Amniotic epithelial cell (primary cell): ENCODE results near the gene PDCL2.
"Not testable (repeated sequence)": the region's sequence is repeated elsewhere in the genome, so short reads cannot be mapped to it uniquely, and the experiment has no call there.

Experiments
- DNase-seq: peaks from one replicate; pipeline ENCODE4 v3.0.0-alpha.2; 2010; ENCODE audit warnings: low read depth

Gene PDCL2, protein sequence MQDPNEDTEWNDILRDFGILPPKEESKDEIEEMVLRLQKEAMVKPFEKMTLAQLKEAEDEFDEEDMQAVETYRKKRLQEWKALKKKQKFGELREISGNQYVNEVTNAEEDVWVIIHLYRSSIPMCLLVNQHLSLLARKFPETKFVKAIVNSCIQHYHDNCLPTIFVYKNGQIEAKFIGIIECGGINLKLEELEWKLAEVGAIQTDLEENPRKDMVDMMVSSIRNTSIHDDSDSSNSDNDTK

DNA sequence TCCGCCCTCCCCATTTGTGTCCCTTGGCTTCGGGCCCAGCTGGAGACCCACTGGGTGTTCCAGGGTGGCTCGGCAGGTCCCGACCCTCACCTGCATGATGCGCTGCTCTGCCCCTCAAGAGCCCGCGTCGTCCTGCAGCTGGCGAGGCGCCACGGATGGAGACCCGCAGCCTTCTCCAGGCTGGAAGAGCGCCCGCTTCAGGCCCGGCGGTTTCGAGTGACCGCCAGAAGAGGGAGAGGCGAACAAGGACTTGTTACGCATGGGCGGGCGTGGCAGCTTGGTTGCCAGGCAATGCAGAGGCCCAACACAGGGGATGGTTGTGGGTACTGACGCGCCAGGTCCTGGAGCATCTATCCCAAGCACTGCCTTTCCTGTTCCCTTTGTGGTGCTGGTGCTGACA lies at the start of gene PDCL2:
PDCL2 (minus strand) TSS at position 232 of the 400 bp plus-strand sequence; CDS start at position 96, 136 bp downstream.
- DNase-seq: no peak

DNA sequence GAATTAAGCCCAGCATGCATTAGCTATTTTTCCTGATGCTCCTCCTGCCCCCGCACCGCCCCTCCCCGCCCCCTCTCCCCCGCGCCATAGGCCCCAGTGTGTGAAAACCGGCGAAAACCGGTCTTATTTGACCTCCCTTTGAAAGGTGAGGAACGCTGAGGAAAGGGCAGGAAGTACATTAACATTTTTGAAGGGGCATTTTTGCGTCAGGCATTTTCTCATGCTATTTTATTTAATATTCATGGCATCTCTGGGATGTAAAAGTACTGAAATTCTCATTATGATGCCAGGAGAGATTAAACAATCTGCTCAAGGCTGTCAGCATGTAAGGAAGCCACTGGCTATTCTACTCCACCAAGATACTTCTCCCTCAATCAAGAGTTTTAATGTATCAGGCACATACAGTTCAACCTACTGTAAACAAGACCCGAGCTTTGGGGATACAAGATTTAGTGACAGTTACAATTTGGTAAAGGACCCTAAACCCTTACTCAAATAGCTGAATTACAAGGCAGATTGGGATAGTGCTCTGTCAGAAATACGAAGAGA lies 45.3 kb upstream of the PDCL2 start:
- no peak for DNase-seq

DNA sequence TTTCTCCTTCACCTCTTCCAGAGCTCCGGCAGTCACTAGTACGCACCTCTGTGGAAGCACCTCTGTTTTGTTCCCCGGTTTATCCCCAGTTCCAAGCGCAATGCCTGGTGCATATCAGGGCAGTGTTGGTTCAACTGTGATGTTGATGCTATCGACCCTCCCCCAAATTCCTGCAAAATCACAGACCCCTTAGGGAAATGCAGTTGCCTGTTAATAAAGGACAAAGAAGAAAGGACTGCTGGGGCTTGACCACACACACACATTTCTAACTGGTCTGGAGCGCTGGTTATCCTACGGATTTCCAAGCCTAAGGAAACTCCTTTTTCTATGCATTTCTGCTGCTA lies 44.6 kb upstream of the PDCL2 start:
- DNase-seq: no peak

DNA sequence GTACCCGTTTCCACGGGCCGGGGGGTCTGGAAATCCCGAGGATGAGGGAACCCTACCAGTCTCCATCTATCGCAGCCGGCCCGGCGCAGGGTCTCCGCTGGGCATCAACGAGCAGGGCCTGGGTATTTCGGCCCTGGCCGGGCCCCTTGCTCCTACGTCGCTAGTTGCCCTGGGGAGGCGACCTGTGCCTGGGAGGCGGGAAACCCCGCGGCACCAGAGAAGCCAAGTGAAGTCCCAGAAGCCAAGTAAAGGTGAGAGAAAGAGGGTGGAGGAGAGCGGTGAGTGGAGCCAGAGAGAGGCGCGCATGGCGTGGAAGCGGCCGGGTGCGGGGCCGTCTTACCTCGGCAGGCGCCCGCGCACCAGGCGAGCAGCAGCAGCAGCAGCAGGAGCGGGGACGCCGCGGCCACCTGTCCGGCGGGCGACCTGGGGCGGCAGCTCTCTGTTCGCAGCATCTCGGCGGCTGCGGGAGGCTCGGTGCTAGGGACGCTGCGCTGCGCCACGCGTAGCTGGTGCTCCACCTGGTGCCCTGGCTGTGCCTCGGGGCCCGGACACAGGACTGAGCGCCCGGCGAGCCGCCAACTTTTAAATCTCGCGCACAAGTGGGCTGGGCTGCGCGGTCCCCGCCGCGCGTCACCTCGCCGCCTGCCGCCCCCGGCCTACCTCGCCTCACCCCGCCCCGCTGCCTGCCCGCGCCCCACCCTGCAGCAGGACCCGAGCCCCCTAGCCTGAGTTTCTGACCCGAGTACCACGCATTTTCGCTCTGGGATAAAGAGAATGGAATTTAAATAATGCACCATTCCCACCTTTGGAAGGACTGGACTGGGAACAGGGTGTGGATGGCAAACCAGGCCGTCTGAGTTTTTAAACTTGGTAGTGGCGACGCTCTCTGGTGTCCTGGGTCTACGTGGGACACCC lies 44.0 kb upstream of the PDCL2 start, which contains the start of gene NMU:
NMU (minus strand) TSS at position 558 of the 915 bp plus-strand sequence; CDS start at position 452, 106 bp downstream.
- DNase-seq: no peak

DNA sequence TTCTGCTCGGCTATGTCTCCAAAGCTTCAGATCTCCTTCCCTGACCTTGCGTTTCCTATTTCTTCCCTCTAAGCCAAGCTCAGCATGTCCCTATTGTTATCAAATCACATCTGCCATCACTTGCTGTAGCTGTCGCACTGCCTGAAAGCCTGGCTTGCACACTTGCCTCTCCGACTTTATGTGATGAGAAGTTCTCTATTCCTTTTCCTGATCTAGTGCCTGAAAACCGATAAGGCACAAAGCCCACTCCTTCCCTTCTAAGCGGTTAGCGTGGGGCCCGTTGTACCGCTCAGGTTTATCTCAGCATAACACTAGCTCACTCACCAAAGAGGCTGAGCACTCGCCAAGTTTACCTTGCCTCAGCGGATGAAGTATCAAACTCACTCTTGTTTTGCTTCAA lies 43.2 kb upstream of the PDCL2 start:
- DNase-seq: no peak

DNA sequence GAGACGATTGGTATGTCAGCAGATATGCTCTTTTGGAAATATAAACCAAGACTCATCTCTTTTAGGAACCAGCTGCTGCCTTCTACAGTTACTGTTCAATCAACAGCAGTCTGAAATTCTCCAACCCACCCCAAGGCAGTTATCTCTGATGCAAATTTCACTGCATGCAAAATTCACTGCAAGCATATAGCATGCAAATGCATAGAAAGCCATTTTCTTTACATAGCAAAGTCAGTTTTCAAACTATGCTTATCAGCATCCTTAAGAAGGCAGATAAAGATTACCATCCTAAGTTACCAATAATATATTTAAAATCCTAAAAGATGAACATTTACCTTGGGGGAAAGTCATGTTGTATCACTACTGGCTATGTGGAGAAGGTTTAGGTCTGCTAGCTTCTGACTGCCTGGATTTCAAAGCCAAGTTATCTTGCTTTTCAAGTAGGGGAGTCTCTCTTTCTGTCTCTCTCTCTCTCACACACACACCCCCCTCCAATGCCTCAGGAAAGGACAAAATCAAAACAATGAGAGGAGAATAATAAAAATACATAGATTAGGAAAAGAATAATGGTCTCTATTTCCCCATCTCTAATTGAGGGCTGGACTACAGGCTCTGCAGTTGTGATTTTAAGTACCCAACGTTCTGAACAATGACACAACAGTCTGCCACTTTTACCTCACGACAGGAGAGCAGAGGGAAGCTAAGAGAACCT lies 42.5 kb upstream of the PDCL2 start:
- no peak for DNase-seq

DNA sequence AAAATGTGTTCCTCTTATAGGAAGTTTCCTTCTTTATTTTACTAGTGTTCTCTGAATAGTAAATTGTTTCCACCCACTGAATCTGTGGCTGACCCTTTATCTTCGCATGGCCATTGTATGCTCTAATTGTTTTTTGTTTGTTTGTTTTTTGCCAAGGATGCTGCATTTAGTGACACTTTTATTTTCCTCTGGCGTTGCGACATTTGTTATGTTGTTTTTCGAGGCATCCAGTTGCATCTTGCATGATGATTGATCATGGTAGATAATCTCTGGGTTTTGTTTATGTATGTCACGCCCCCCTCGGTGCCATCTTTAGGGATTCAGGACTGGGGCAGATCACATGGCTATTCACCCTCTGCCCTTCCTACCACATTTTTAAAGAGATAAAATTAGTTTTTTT lies 41.9 kb upstream of the PDCL2 start:
- no peak for DNase-seq

DNA sequence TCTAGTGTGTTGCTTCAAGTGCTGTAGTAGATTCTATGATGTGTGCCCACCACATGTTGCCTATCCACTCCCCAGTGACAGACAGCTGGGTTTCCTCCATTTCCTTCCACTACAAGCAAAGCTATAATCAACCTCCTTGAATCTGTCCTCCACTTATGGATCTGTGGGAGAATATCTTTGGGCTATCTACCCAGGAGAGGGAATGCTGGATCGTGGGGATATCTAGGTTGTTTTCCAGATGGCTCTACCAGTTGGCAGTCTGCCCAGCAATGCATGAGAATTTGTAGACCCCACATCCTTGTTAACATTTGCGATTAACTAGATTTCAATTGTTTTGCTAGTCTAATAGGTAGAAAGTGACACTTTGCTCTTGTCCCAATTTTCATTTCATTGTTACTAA lies 33.8 kb upstream of the PDCL2 start:
- DNase-seq: no peak

DNA sequence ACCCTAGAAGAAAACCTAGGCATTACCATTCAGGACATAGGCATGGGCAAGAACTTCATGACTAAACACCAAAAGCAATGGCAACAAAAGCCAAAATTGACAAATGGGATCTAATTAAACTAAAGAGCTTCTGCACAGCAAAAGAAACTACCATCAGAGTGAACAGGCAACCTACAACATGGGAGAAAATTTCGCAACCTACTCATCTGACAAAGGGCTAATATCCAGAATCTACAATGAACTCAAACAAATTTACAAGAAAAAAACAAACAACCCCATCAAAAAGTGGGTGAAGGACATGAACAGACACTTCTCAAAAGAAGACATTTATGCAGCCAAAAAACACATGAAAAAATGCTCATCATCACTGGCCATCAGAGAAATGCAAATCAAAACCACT lies 32.0 kb upstream of the PDCL2 start:
- DNase-seq: not testable (repeated sequence)

DNA sequence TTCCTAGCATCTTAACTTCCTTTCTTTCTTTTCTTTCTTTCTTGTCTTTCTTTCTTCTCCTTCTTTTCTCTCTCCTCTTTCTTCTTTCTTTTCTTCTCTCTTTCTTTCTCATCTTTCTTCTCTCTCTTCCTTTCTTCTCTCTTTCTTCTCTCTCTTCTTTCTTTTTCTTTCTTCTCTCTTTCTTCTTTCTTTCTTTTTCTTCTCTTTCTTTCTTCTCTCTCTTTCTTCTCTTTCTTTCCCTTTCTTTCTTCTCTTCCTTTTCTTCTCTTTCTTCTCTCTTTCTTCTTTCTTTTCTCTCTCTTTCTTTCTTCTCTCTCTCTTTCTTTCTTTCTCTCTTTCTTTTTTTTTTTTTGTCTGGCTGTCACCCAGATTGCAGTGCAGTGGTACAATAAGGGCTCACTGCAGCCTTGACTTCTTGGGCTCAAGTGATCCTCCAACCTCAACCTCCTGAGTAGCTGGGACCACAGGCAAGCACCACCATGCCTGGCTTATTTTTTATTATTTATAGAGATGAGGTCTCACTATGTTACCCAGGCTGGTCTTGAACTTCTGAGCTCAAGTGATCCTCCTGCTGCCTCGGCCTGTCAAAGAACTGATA lies 26.6 kb upstream of the PDCL2 start:
- no peak for DNase-seq

DNA sequence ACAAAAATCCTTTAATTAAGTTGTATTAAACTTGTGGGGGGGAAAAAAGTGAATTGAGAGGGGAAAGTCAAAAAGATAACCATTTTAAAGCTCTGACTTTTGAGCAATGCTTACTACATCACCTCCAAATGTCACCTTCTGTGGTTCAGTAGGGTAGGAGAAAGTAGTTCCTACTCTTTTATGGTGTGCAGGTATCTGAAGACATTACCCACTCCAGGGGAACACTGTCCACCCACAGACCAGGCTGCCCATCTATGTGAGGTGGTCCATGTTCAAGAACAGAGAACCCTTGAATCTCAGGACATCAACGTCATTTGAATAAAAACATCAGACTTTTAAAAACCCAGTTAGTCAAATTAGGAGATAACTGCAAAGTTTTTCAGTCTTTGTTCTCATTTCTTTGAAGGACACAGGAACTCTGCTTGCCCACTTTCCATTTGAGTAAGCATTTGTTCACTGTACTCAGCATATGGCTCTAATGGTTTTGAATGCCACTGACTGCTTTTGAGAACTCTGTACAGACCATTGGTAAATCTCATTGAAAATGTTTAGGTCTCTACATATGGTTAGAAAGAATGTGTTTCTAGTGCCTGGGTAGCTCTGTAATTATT lies 25.6 kb upstream of the PDCL2 start:
- DNase-seq: no peak

DNA sequence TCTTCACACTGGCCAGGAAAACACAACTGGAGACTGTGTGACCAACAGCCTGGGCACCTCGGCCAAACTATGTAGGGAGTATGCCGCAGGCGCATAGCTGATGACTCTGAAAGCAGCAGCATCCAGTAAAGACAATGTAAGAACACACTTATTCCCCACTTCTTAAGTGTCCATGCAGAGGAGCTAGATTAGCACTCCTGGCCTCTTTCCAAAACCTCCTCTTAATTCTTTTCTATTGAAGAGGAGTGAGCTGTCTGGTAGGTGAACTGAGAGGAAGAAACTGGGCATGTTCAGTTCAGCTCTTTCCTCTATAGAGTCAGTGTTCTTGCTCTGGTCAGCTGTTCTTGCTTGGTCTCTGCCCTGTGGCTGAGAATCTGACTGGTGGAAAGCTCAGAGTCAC lies 23.0 kb upstream of the PDCL2 start:
- no peak for DNase-seq

DNA sequence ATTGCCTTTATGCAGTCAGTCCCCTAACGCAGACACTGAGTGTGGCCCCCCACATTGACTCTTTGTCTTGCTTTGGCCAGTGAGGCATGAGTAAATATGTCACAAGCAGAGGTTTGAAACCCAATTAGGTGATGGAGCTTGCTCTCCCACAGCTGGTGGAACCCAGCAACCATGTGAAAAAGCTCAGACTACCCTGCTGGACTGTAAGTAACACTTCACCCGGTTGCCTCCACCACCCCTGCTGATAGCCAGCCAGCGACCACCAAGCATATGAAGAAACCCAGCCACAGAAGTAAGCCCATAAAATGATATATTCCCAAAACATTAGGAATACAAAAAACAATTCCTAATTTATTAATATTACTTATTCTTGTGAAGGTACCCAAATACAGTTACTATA lies 21.6 kb upstream of the PDCL2 start:
- DNase-seq: no peak

DNA sequence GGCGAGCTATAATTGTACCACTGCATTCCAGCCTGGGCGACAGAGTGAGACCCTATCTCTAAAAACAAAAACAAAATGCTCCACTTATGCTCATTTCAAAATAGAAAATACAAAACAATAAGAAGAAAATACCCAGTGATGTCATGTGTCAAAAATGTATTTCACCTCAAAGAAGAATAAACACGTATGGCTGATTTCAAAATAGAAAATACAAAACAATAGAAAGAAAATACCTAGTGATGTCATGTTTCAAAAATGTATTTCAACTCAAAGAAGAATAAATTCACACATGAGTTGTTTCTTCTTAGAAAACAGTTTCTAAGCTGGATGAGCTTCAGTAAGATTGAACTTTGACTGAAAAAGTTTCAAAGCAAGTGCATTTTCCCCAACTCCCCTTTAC lies 20.3 kb upstream of the PDCL2 start:
- peak; percentile 7 for DNase-seq

DNA sequence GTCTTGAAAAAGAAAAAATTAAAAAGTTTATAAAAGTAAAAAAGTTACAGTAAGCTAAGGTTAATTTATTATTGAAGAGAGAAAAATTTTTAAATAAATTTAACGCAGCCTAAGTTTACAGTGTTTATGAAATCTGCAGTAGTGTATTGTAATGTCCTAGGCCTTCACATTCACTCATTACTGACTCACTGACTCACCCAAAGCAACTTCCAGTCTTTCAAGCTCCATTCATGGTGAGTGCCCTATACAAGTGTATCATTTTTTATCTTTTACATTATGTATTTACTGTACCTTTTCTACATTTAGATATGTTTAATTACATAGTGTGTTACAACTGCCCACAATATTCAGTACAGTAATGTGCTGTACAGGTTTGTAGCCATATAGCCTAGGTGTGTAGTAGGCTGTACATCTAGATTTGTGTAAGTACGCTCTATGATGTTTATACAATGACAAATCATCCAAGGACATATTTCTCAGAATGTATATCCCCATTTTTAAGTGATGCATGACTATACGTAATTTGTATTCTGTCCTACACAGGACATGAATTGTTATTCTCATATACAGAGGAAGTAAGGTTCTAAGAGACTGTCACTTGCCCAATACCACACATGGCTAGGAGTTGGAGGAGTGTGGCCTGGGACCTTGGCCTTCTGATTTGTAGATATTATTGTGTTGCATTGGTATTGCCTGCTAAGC lies 19.5 kb upstream of the PDCL2 start:
- DNase-seq: peak; percentile 15

DNA sequence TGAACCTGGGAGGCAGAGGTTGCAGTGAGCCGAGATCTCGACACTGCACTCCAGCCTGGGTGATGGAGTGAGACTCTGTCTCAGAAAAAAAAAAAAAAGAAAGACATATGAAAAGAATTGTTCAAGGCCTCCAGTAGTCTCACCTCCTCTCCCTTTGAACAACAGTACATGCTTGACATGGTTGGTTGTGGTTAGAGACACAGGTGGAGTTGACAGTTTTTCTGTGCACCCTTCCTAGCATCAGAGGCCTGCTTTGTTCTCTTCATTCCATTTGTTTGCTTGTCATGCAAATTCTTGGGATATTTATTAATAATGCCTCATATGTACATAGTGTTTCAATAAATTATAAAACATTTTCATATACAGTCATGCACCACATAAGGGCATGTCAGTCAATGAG lies 18.3 kb upstream of the PDCL2 start:
- DNase-seq: no peak

DNA sequence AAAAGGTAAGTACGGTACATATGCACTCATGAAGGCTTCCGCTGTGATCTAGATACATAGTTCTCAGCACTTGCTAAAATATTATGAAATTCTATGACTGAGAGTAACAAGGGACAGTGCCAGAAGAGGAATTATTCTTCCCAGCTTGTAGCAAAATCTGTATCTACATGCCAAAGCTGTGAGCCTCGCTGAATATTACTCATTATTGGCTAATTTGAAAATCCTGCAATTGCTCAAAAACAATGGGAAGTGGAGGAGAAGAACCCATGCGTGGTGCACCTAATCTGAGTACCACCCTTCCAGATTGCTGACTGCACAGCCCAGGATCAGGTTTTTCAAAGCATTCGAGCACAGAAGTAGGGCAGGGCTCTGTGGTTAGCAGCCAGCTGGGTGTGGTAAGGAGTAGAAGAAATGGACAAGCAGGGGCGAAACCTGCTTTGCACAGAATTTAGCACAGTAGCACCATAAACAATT lies 17.4 kb upstream of the PDCL2 start:
- peak; percentile 75 for DNase-seq

DNA sequence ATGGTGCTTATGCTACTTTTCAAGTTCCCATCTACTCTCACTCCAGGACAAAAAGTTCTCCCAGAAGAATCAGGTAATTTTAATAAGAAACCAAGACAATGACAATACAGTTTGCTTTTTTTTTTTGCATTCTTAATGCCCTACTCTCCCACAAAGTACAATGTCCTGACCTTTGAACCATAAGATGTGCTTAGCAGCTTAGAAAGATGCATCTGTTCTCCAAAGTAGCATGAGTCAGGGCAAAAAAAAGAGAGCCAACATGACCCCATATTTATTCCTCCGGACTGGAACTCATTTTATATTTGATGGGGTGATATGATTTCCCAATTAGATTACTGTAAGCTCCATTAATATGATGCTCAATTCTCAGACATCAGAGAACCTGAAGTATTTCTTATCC lies 16.5 kb upstream of the PDCL2 start:
- DNase-seq: peak; percentile 17

DNA sequence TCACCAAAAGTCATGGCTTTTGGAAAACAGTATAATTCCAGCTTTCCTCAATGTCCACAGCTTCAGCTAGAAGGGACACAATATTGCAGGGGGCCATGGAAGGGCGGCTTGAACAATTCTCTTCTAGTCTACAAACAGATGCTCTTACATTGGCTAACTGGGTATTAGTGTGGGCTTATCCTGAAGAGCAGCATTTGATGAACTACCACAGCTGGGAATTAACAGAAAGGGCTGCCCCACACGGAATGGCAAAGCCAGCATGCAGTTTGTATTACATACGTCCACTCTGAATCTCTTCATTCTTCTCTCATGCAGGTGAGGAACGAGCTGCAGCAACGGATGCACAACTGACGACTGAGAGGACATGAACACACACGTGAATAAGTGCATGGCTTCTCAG lies 13.0 kb upstream of the PDCL2 start:
- DNase-seq: no peak

DNA sequence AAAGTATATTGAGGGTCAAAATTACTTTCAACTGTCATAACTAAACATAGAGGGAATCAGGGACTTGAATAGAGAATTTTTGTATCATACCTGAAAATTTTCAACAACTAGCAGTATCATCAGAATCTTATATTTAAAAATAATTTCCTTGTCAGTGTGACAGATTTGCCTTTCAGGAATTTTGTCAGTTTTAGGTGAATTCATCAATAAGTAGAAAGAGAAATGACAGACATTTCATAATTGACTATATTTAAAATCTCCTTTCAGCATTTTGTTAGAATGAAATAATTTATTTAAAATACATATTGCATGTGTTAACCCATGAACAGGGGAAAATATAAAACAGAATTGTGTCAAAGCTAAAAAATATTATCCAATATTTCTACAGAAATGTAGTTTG lies 8.6 kb upstream of the PDCL2 start:
- DNase-seq: no peak

DNA sequence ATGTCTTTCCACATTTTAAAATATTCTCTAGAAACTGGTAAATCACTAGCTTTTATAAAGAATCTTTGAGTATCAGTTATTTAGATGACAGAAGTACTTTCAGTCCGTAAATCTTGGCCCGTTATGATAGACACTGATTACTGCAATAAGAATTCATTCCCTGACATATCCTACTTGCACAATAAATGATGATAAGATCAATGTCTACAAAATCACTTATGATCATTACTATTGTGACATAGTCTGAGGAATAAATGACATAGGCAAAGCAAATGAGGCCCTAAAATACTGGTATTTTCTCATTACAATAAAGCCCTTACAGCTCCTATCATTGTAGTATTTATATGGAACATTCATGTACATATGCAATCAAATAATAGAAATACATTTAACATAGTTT lies 6.6 kb upstream of the PDCL2 start:
- DNase-seq: no peak
